T-helper 2 cell treated with Interferon-gamma antibody and Interleukin-4, amounts not matched to agents 5 μg/mL and 100 μg/mL, for 36 hours (primary cell): ENCODE results near the gene PRKN.

Source experiments
- DNase-seq: peaks from one replicate; pipeline ENCODE4 v3.0.0; 2021; ENCODE audit warnings: low spot score
- H3K27ac Mint-ChIP-seq: one replicate; pipeline ENCODE4 v1.8.0; 2021; ENCODE audit warnings: mild to moderate bottlenecking, mixed read lengths
- H3K27me3 Mint-ChIP-seq: one replicate; pipeline ENCODE4 v1.8.0; 2021; ENCODE audit warnings: low read depth, mixed read lengths
- H3K36me3 Mint-ChIP-seq: one replicate; pipeline ENCODE4 v1.8.0; 2021; ENCODE audit warnings: low read depth, mixed read lengths
- H3K4me1 Mint-ChIP-seq: one replicate; pipeline ENCODE4 v1.8.0; 2021; ENCODE audit warnings: low read depth, mixed read lengths
- H3K4me3 Mint-ChIP-seq: one replicate; pipeline ENCODE4 v1.8.0; 2022; ENCODE audit warnings: mild to moderate bottlenecking, moderate library complexity, mixed read lengths
- H3K9me3 Mint-ChIP-seq: one replicate; pipeline ENCODE4 v1.8.0; 2021; ENCODE audit warnings: mixed read lengths

Gene PRKN

DNA sequence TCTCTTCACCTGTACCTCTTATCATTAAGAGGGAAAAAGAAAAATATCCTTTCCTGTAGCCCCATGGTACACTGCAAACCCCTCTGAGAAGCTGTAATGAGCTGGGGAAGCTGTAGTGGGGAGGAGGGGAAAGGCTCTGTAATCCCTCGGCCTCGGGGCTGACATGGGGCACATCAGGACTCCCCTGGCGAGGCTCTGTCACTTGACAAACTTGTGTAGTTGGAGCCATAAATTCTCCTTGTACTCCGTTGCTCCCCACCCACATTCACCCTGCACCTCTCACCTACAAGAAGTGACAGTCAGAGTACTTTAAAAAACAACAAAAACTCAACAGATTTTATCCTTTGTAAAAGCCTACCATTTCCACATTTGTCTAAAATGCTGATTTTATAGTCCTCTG is 978.0 kb downstream of the PRKN start:
- Mint-ChIP-seq H3K4me1 (no peaks in the 10 kb centered on the region), H3K27ac (no peak overlapping the region), H3K27me3 (no peaks in the 10 kb centered on the region), H3K36me3 (no peaks in the 10 kb centered on the region), H3K4me3 (no peak overlapping the region), H3K9me3 (no peaks in the 10 kb centered on the region)
- DNase-seq, result no peak

DNA sequence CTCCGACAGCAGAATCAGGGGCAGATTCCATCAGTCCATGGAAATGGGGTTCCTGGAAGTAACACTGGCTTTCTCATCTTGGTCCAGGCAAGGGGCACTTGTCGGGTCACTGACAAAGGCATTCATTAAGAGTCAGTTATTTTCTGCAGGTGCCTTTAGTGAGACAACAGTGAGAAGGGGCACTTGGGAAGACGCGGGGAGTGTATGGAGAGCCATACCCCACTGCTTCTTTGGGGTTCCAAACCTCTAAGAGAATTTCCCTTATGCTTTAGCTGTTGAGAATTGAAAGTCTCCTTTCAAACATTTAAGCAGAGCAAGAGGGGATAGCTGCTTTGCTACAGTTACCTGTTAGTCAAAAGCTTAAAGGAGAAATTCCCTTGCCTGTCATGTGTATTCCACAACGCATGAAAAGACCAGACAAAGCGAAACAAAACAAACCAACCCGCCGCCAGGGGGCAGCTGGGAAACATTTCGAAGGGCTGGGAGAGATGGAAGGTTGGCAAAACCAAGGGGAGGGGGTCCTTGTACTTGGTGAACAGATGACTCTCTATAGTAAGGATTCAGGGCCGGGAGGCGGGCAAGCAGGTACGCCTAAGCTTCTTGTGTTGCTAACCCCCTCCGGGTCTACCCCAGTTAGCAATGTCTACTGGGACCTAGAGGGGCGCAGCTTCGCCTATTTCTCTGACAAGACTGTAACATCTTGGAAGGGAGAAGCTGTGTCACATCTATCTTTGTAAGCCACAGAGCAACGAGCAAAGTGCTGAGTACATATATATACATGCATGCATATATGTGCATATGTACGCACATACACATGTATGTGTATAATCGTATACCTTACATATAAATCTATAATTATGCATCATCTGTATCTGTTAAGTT is 978.8 kb downstream of the PRKN start:
- no peak overlapping the region for H3K27ac Mint-ChIP-seq
- H3K4me3 Mint-ChIP-seq, result no peak overlapping the region
- no peaks in the 10 kb centered on the region for H3K36me3 Mint-ChIP-seq
- no peaks in the 10 kb centered on the region for H3K9me3 Mint-ChIP-seq
- H3K4me1 Mint-ChIP-seq, result no peaks in the 10 kb centered on the region
- H3K27me3 Mint-ChIP-seq, result no peaks in the 10 kb centered on the region
- DNase-seq, result no peak

- Mint-ChIP-seq H3K27me3 (no peaks in the 10 kb centered on the region), H3K27ac (no peak overlapping the region), H3K9me3 (no peaks in the 10 kb centered on the region), H3K4me1 (no peaks in the 10 kb centered on the region), H3K36me3 (no peaks in the 10 kb centered on the region), H3K4me3 (no peak overlapping the region)
- no peak for DNase-seq
Measured at GRCh38 chr6:161747506-161747905, 980.1 kb downstream of the PRKN start.

DNA sequence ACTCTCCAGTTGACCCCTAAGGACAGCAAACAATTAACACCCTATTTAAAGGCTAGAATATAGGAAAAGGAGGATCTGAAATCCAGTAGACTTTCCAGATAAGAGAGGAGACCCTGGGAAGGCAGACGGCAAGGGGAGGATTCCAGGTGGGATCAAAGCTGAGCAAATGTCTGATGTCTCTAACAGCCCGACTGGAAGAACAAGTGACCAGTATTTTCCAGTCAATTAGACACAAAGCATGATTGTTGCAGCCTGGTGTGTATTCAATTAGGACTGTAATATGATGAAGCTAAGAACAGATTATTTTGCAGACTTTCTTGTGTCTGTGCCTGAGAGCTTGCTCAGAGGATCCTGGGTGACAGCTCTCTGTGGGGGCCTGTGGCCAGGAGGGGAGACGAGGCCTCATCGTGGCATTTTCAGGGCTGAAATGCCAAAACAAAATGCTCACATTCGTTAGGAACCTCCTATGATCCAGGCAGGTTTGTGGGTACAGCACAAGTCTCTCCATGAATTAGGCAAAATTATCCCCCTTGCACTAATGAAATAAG is 981.9 kb downstream of the PRKN start:
- Mint-ChIP-seq H3K9me3 (no peaks in the 10 kb centered on the region), H3K4me1 (no peaks in the 10 kb centered on the region), H3K27ac (no peak overlapping the region), H3K4me3 (no peak overlapping the region), H3K36me3 (no peaks in the 10 kb centered on the region), H3K27me3 (no peaks in the 10 kb centered on the region)
- no peak for DNase-seq

- Mint-ChIP-seq H3K4me1 (peaks cover 2% of the 10 kb centered on the region), H3K27me3 (no peaks in the 10 kb centered on the region), H3K27ac (no peak overlapping the region), H3K4me3 (no peak overlapping the region), H3K36me3 (no peaks in the 10 kb centered on the region), H3K9me3 (no peaks in the 10 kb centered on the region)
- DNase-seq, result no peak
Measured at GRCh38 chr6:161745128-161745527, 982.4 kb downstream of the PRKN start.

- no peaks in the 10 kb centered on the region for H3K36me3 Mint-ChIP-seq
Measured at GRCh38 chr6:161744211-161745067, 983.1 kb downstream of the PRKN start.

DNA sequence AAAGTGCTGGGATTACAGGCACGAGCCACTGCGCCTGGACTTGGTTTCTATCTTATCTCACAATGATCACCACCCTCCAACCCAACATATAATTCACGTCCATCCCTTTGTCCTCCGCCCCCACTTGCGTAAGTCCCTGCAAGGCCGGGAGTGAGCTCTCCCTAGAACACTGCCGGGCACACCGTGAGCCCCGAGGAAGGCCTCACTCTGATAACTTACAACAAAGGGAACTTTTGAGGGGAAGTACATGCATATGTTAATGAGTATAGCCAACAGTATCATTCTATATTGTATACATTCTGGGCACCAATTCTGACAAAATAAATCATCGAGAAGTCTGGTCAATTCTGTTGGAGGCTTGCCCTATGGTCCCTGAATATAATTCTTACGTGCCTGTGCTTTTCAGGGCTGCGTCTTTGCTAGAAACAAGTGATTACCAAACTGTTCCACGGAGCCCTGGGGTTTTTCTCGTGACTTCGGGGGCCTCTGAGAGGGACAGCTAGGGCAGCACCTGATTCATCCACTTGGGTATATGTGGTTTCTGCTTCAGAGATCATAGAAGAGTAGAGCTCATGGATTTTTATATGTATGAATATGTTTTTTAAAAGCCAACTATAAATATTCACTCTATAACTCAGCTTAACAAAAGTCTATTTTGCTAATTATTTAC is 983.9 kb downstream of the PRKN start:
- Mint-ChIP-seq H3K4me1 (peaks cover 2% of the 10 kb centered on the region), H3K4me3 (no peak overlapping the region), H3K27me3 (no peaks in the 10 kb centered on the region), H3K36me3 (no peaks in the 10 kb centered on the region), H3K9me3 (no peaks in the 10 kb centered on the region), H3K27ac (no peak overlapping the region)
- no peak for DNase-seq

More at GRCh38 chr6:161744211-161745067, 983.1 kb downstream of the PRKN start:
- no peak overlapping the region for H3K4me3 Mint-ChIP-seq
- H3K27me3 Mint-ChIP-seq, result no peaks in the 10 kb centered on the region
- peaks cover 2% of the 10 kb centered on the region for H3K4me1 Mint-ChIP-seq
- H3K27ac Mint-ChIP-seq, result no peak overlapping the region
- DNase-seq, result no peak
- no peaks in the 10 kb centered on the region for H3K9me3 Mint-ChIP-seq

GRCh38 chr6:161740486-161740885 is 987.1 kb downstream of the PRKN start:
- Mint-ChIP-seq H3K27me3 (no peaks in the 10 kb centered on the region), H3K9me3 (no peaks in the 10 kb centered on the region), H3K4me3 (no peak overlapping the region), H3K36me3 (no peaks in the 10 kb centered on the region), H3K4me1 (peaks cover 2% of the 10 kb centered on the region), H3K27ac (no peak overlapping the region)
- no peak for DNase-seq

DNA sequence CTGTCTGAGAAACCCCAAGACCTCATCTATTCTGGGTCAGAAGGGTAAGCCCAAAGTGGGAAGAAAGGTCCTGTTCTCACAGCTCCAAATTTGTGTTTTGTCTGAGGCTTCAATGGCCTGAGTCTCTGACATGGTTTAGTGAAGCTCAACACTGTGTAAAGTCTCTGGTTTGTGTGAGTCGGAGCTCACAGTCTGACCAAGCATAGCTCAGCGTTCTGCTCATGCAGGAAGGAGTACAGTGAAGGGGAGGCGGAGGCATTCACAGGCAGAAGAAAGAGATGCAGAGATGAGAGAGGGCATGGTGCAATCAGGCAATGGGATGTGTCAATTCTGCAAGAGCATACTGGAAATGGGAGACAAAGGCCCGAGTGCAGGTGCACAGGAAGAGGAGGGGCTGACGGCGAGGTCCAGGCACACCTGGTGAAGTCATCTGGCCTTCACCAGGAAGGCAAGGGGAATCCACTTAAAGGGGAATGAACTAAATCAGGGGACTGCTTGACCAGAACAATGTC is 990.7 kb downstream of the PRKN start:
- H3K36me3 Mint-ChIP-seq, result no peaks in the 10 kb centered on the region

GRCh38 chr6:161736326-161736725 is 991.2 kb downstream of the PRKN start:
- Mint-ChIP-seq H3K9me3 (no peaks in the 10 kb centered on the region), H3K4me1 (peaks cover 2% of the 10 kb centered on the region), H3K27me3 (no peaks in the 10 kb centered on the region), H3K27ac (no peak overlapping the region), H3K36me3 (no peaks in the 10 kb centered on the region), H3K4me3 (no peak overlapping the region)
- DNase-seq, result no peak

More for the DNA sequence above, 990.7 kb downstream of the PRKN start:
- Mint-ChIP-seq H3K4me3 (no peak overlapping the region), H3K27ac (no peak overlapping the region), H3K9me3 (no peaks in the 10 kb centered on the region), H3K27me3 (no peaks in the 10 kb centered on the region), H3K4me1 (peaks cover 2% of the 10 kb centered on the region)
- DNase-seq, result no peak

DNA sequence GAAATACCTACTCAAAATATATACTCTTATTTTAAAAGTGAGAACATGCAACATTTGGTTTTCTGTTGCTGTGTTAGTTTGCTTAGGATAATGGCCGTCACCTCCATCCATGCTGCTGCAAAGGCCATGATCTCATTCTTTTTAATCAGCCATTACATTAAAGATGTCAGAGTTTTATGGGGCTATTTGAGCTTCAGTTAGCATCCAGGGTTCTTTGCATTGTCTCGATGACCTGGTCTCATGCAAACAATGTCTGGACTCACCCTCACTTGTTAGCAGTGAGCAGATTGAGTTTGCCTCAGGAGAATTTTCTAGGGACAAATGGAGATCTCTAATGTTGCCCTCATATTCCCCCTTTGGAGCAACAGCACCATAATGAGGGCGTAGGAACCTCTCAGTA is 995.0 kb downstream of the PRKN start:
- no peak overlapping the region for H3K27ac Mint-ChIP-seq
- H3K36me3 Mint-ChIP-seq, result no peaks in the 10 kb centered on the region
- H3K27me3 Mint-ChIP-seq, result no peaks in the 10 kb centered on the region
- peaks cover 7% of the 10 kb centered on the region for H3K9me3 Mint-ChIP-seq
- DNase-seq, result no peak
- no peak overlapping the region for H3K4me3 Mint-ChIP-seq
- H3K4me1 Mint-ChIP-seq, result no peaks in the 10 kb centered on the region

DNA sequence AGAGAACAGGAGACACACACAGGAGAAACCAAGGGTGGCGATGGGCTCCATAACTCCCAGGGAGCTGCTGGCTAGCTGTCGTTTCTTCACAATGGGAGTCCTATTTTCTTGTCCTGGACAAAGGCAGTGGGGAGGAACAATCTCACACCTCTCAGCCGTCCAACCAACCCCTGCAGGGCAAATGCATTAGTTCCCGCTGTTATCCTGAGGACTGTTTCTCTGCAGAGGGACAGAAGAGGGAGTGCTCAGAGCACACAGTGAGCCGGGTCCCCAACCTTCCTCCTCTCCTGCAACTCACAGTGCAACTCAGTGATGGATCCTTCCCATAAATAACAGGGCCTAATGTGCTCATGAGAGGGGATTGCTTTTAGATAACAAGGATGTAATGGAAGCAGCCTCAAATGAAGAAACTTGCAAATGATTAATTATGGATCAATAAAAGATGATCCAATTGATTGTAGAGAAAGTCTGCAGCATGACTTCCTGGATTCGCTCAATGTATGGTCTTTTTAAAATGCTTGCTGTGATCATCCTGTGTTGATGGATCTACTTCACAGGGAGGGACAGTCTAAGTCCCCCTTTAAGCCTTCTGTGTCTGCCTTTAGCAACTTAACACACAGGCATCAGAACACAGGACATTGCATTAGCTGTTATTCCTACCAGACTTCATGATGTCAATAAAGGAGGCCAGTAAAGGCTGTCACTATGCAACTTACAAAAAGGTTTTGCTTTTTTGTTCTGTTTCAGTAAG is 1000.3 kb downstream of the PRKN start:
- no peak overlapping the region for H3K4me3 Mint-ChIP-seq
- peaks cover 7% of the 10 kb centered on the region for H3K9me3 Mint-ChIP-seq
- H3K36me3 Mint-ChIP-seq, result no peaks in the 10 kb centered on the region
- H3K27me3 Mint-ChIP-seq, result no peaks in the 10 kb centered on the region
- H3K4me1 Mint-ChIP-seq, result no peaks in the 10 kb centered on the region
- no peak for DNase-seq
- no peak overlapping the region for H3K27ac Mint-ChIP-seq

- Mint-ChIP-seq H3K4me3 (no peak overlapping the region), H3K27me3 (no peaks in the 10 kb centered on the region), H3K36me3 (no peaks in the 10 kb centered on the region), H3K9me3 (no peaks in the 10 kb centered on the region), H3K27ac (no peak overlapping the region), H3K4me1 (no peaks in the 10 kb centered on the region)
- DNase-seq, result no peak
Measured at GRCh38 chr6:161722394-161722793, 1005.2 kb downstream of the PRKN start.
